Vagina (tissue), 2 donors: ENCODE data around the gene MXD1. TPM values are rescaled to one million over a fixed set of nuclear protein-coding genes. Genes with fewer than 3 reads are reported as not detected.

Source experiments
- DNase-seq, 2 donors: peaks; one replicate each; pipeline ENCODE4 v3.0.0-alpha.2; 2017; ENCODE audit errors: extremely low spot score in 2 of 2
- H3K27ac ChIP-seq: fragments of 200-600 bp; sonication (generic); one replicate; pipeline ENCODE4 v1.5.1; 2019
- H3K27me3 ChIP-seq: fragments of 200-600 bp; sonication (generic); one replicate; pipeline ENCODE4 v1.5.1; 2019
- H3K36me3 ChIP-seq, 2 donors: fragments of 200-600 bp; sonication (generic); one replicate each; pipeline ENCODE4 v1.5.1; 2017 to 2019
- H3K4me1 ChIP-seq: fragments of 200-600 bp; sonication (generic); one replicate; pipeline ENCODE4 v1.5.1; 2019
- H3K4me3 ChIP-seq, 2 donors: fragments of 200-600 bp; sonication (generic); 1 replicate in 1 of 2; 2 replicates in 1 of 2; pipeline ENCODE4 v1.5.1; 2016 to 2019
- H3K9me3 ChIP-seq: fragments of 200-600 bp; sonication (generic); one replicate; pipeline ENCODE4 v1.5.1; 2019
- POLR2A ChIP-seq, 2 donors: fragments of 450-650 bp; IDR thresholded peaks; one replicate each; pipeline ENCODE4 v1.6.1; 2017; ENCODE audit warnings: antibody characterized with exemption in 2 of 2, mild to moderate bottlenecking in 2 of 2, moderate library complexity in 2 of 2
- POLR2AphosphoS5 ChIP-seq, 2 donors: sonication (generic); formaldehyde crosslinking; IDR thresholded peaks; one replicate each; pipeline ENCODE4 v1.9.0; 2017; ENCODE audit warnings: antibody characterized with exemption in 2 of 2, mild to moderate bottlenecking in 2 of 2, low read depth in 1 of 2; ENCODE audit not compliant: insufficient read depth in 1 of 2
- intact Hi-C: fragments of 100-400 bp; cut with DNase I; formaldehyde crosslinking; loops from one replicate; pipeline ENCODE4 v1.15.1; 2023
- total RNA-seq: library from RNA; depleted of rRNA; stranded (reverse); fragments of >200 nt; gene quantifications from one replicate; pipeline ENCODE4 v1.2.3, GENCODE V29; 2016
- TF ChIP-seq, protein P1 (sequence below), 3 experiments: fragments of 450-650 bp in 2 of 3; fragments of 200-600 bp in 1 of 3; sonication (generic) in 1 of 3; IDR thresholded peaks; one replicate each; pipeline ENCODE4 v1.5.1; 2017 to 2019; ENCODE audit warnings: antibody characterized with exemption in 3 of 3, mild to moderate bottlenecking in 2 of 3, moderate library complexity in 2 of 3

The MXD1 gene
- total RNA-seq, 1 donor from 2014 or later, result 55.2 TPM

DNA sequence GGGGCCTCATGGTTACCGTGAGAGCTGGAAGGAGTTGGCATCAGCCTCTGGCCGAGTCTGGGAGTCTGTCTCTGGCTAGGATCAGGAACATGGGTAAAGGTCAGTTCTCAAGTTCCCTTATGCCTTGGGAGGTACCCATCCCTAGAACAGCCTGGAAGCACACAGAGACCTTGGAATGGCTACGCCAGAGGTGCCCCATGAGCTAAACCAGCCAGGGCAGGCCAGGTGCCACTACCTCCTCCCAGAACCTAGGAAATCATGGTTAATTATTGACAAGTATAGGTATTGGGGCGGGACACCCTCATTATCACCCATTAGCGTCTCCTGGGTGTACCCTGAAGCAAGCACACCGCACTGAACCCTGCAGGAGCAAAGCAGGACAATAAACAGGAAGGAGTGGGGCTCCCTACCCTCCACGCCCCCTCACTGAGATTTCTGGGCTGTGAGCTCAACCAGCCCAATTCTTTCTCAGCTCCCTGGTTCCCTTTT lies 49.5 kb downstream of the MXD1 start:
- intact Hi-C loops, result no loop called here
- no peak overlapping the region for H3K27ac ChIP-seq
- no peaks in the 10 kb centered on the region for H3K4me1 ChIP-seq
- H3K4me3 ChIP-seq, result no peak overlapping the region
- H3K27me3 ChIP-seq, result no peaks in the 10 kb centered on the region
- no peaks in the 10 kb centered on the region for H3K36me3 ChIP-seq
- no peak for DNase-seq
- TF ChIP-seq, protein P1, sequence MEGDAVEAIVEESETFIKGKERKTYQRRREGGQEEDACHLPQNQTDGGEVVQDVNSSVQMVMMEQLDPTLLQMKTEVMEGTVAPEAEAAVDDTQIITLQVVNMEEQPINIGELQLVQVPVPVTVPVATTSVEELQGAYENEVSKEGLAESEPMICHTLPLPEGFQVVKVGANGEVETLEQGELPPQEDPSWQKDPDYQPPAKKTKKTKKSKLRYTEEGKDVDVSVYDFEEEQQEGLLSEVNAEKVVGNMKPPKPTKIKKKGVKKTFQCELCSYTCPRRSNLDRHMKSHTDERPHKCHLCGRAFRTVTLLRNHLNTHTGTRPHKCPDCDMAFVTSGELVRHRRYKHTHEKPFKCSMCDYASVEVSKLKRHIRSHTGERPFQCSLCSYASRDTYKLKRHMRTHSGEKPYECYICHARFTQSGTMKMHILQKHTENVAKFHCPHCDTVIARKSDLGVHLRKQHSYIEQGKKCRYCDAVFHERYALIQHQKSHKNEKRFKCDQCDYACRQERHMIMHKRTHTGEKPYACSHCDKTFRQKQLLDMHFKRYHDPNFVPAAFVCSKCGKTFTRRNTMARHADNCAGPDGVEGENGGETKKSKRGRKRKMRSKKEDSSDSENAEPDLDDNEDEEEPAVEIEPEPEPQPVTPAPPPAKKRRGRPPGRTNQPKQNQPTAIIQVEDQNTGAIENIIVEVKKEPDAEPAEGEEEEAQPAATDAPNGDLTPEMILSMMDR (IDR thresholded peaks at IDR 0.05), result no peak
- TF ChIP-seq POLR2A (IDR thresholded peaks at IDR 0.05) (no peak), POLR2AphosphoS5 (IDR thresholded peaks at IDR 0.05; ENCODE audit: insufficient read depth in 1 of 2, low read depth in 1 of 2) (no peak)
- H3K9me3 ChIP-seq, result no peaks in the 10 kb centered on the region

GRCh38 chr2:69965756-69966445 lies 51.0 kb downstream of the MXD1 start:
- H3K36me3 ChIP-seq, result no peaks in the 10 kb centered on the region
- no peaks in the 10 kb centered on the region for H3K4me1 ChIP-seq
- no peak overlapping the region for H3K27ac ChIP-seq
- no peaks in the 10 kb centered on the region for H3K27me3 ChIP-seq
- intact Hi-C loops, result no loop called here
- no peak for DNase-seq
- no peak overlapping the region for H3K4me3 ChIP-seq
- TF ChIP-seq POLR2A (IDR thresholded peaks at IDR 0.05), result no peak
- H3K9me3 ChIP-seq, result no peaks in the 10 kb centered on the region

- H3K4me3 ChIP-seq, result no peak overlapping the region
- no peak overlapping the region for H3K27ac ChIP-seq
- H3K36me3 ChIP-seq, result no peaks in the 10 kb centered on the region
- H3K27me3 ChIP-seq, result no peaks in the 10 kb centered on the region
- H3K4me1 ChIP-seq, result no peaks in the 10 kb centered on the region
- intact Hi-C loops, result no loop called here
- no peak for DNase-seq
- no peak for TF ChIP-seq POLR2AphosphoS5 (IDR thresholded peaks at IDR 0.05; ENCODE audit: insufficient read depth in 1 of 2, low read depth in 1 of 2)
- no peak for TF ChIP-seq POLR2A (IDR thresholded peaks at IDR 0.05)
- TF ChIP-seq, protein P1 (IDR thresholded peaks at IDR 0.05), result no peak
- H3K9me3 ChIP-seq, result no peaks in the 10 kb centered on the region
These were observed 51.6 kb downstream of the MXD1 start for GRCh38 chr2:69966496-69966895.

GRCh38 chr2:69968609-69969008 lies 53.7 kb downstream of the MXD1 start:
- DNase-seq, result no peak
- no peaks in the 10 kb centered on the region for H3K4me1 ChIP-seq
- intact Hi-C loops, result no loop called here
- no peaks in the 10 kb centered on the region for H3K9me3 ChIP-seq
- H3K27me3 ChIP-seq, result no peaks in the 10 kb centered on the region
- H3K27ac ChIP-seq, result no peak overlapping the region
- no peak for TF ChIP-seq POLR2A (IDR thresholded peaks at IDR 0.05)
- TF ChIP-seq, protein P1 (IDR thresholded peaks at IDR 0.05), result no peak
- TF ChIP-seq POLR2AphosphoS5 (IDR thresholded peaks at IDR 0.05; ENCODE audit: insufficient read depth in 1 of 2, low read depth in 1 of 2), result no peak
- H3K4me3 ChIP-seq, result no peak overlapping the region
- no peaks in the 10 kb centered on the region for H3K36me3 ChIP-seq

- H3K27ac ChIP-seq, result no peak overlapping the region
- TF ChIP-seq, protein P1 (IDR thresholded peaks at IDR 0.05), result no peak
- TF ChIP-seq POLR2AphosphoS5 (IDR thresholded peaks at IDR 0.05; ENCODE audit: insufficient read depth in 1 of 2, low read depth in 1 of 2) (no peak), POLR2A (IDR thresholded peaks at IDR 0.05) (no peak)
- H3K36me3 ChIP-seq, result no peaks in the 10 kb centered on the region
- no peaks in the 10 kb centered on the region for H3K4me1 ChIP-seq
- intact Hi-C loops, result no loop called here
- no peaks in the 10 kb centered on the region for H3K9me3 ChIP-seq
- no peaks in the 10 kb centered on the region for H3K27me3 ChIP-seq
- H3K4me3 ChIP-seq, result no peak overlapping the region
- no peak for DNase-seq
These were observed 54.4 kb downstream of the MXD1 start for GRCh38 chr2:69969126-69969983.
